ENCODE measurements around the gene DHCR7. TPM values are rescaled to one million over a fixed set of nuclear protein-coding genes. Genes with fewer than 3 reads are reported as not detected.

Gene DHCR7
- total and polyA plus RNA-seq, 2 experiments from 2014 or later, result 140 to 303 TPM

DNA sequence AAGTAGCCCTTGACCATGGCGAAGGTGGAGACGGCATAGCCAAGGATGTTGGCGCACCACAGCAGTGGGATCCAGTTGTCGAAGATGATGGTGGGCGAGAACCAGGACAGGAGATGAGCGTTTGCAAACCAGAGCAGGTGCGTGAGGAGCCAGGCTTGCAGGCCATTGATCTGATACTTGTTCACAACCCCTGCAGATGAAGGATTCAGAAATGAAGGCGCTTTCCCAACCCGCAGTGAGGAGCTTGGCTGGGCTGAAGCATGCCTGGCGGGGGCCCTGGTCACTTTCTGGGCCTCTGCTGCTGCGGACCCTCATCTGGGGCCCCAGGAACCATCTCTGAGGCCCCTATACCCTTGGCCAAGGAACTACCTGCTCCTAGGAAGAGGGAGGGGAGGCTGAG, 6.9 kb downstream of the DHCR7 start:
- TF ChIP-seq EZH2phosphoT487 (IDR thresholded peaks at IDR 0.05; ENCODE audit: low read depth, severe bottlenecking, unreplicated experiment), result no peak
- no peak for TF ChIP-seq EZH2 (IDR thresholded peaks at IDR 0.05; ENCODE audit: borderline replicate concordance)
- TF ChIP-seq, protein P1, sequence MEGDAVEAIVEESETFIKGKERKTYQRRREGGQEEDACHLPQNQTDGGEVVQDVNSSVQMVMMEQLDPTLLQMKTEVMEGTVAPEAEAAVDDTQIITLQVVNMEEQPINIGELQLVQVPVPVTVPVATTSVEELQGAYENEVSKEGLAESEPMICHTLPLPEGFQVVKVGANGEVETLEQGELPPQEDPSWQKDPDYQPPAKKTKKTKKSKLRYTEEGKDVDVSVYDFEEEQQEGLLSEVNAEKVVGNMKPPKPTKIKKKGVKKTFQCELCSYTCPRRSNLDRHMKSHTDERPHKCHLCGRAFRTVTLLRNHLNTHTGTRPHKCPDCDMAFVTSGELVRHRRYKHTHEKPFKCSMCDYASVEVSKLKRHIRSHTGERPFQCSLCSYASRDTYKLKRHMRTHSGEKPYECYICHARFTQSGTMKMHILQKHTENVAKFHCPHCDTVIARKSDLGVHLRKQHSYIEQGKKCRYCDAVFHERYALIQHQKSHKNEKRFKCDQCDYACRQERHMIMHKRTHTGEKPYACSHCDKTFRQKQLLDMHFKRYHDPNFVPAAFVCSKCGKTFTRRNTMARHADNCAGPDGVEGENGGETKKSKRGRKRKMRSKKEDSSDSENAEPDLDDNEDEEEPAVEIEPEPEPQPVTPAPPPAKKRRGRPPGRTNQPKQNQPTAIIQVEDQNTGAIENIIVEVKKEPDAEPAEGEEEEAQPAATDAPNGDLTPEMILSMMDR (IDR thresholded peaks at IDR 0.05; ENCODE audit: poor library complexity), result no peak
- Histone ChIP-seq H3K9me2 (replicated peaks; ENCODE audit: insufficient read depth) (no peaks in the 10 kb centered on the region), H3K4me3 (no peak overlapping the region), H3K36me3 (replicated peaks; ENCODE audit: insufficient read depth, low read depth) (no peaks in the 10 kb centered on the region), H3K4me2 (no peak overlapping the region), H3K27ac (no peak overlapping the region), H3K27me3 (no peaks in the 10 kb centered on the region), H3K4me1 (ENCODE audit: insufficient read depth) (no peaks in the 10 kb centered on the region), H3K9me3 (ENCODE audit: low read depth) (no peaks in the 10 kb centered on the region), H4K20me1 (ENCODE audit: insufficient read depth, poor library complexity, severe bottlenecking) (peaks cover under 1% of the 10 kb centered on the region), H3K79me2 (peaks cover 16% of the 10 kb centered on the region), H2AFZ (no peak overlapping the region)
- no peak for DNase-seq (ENCODE audit: low spot score)
- over 99% methylated on average over 11 of the region's 11 CpGs for WGBS (ENCODE audit: low lambda C conversion rate, missing lambda C conversion rate)

DNA sequence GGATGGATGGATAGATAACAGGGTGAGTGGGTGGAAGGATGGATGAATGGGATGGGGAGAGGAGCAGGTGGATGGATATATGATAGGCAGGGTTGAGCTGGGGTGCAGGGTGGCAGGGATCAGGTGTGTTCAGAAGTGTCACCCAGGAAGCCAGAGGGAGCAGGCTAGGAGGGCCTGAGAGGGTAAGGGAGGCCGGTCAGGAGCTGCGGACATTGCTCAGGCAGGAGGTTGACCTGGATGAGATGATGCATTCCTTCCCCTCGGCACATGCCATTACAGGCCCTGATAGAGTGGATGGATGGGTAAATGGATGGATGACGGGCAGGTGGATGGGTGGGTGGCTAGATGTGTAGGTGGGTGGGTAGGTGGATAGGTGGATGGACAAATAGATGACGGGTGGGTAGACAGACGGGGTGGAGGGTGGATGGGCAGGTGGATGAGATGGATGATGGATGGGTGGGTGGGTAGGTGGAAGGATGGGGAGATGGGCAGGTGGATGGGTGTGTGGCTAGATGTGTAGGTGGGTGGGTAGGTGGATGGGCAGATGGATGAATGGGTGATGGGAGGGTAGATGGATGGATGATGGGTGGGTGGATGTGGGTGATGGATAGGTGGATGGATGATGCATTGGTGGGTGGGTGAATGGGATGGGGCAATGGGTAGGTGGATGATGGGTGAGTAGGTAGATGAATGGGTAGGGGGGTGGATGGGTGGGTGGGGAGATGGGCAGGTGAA, 8.0 kb downstream of the DHCR7 start:
- Histone ChIP-seq H3K27me3 (no peaks in the 10 kb centered on the region), H3K27ac (no peak overlapping the region), H3K36me3 (replicated peaks; ENCODE audit: insufficient read depth, low read depth) (no peaks in the 10 kb centered on the region), H3K4me1 (ENCODE audit: insufficient read depth) (no peaks in the 10 kb centered on the region), H3K79me2 (peaks cover 5% of the 10 kb centered on the region), H3K4me3 (no peak overlapping the region), H3K9me2 (replicated peaks; ENCODE audit: insufficient read depth) (no peaks in the 10 kb centered on the region), H3K9me3 (ENCODE audit: low read depth) (no peaks in the 10 kb centered on the region), H2AFZ (no peak overlapping the region), H4K20me1 (ENCODE audit: insufficient read depth, poor library complexity, severe bottlenecking) (no peaks in the 10 kb centered on the region), H3K4me2 (no peak overlapping the region)
- WGBS (ENCODE audit: low lambda C conversion rate, missing lambda C conversion rate), result 93% methylated on average over 6 of the region's 6 CpGs
- TF ChIP-seq, protein P1 (IDR thresholded peaks at IDR 0.05; ENCODE audit: poor library complexity), result no peak
- TF ChIP-seq EZH2phosphoT487 (IDR thresholded peaks at IDR 0.05; ENCODE audit: low read depth, severe bottlenecking, unreplicated experiment), result no peak
- TF ChIP-seq EZH2 (IDR thresholded peaks at IDR 0.05; ENCODE audit: borderline replicate concordance), result no peak
- DNase-seq (ENCODE audit: low spot score), result no peak

DNA sequence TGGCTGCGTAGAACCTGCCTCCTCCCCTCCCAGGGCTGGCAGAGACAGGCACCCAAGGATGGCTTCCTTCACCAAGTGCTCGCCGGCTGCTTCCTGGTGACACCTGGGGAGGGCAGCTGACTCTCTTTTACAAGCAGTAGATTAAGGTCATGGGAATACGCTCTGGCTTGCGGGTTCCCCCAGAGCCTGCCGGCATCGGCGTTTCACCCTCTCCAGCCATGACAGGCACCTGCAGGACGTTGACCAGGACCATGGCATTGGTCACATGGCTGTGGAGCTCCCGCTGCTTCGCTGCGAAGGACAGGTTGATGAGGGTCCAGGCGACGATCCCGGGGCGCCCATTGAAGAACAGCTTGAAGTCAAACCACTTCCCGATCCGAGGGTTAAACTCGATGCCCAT, 9.5 kb downstream of the DHCR7 start:
- Histone ChIP-seq H3K27ac (no peak overlapping the region), H4K20me1 (ENCODE audit: insufficient read depth, poor library complexity, severe bottlenecking) (no peaks in the 10 kb centered on the region), H3K4me3 (no peak overlapping the region), H3K4me1 (ENCODE audit: insufficient read depth) (peaks cover 6% of the 10 kb centered on the region), H3K9me2 (replicated peaks; ENCODE audit: insufficient read depth) (no peaks in the 10 kb centered on the region), H3K79me2 (no peaks in the 10 kb centered on the region), H3K27me3 (no peaks in the 10 kb centered on the region), H3K4me2 (no peak overlapping the region), H3K9me3 (ENCODE audit: low read depth) (no peaks in the 10 kb centered on the region), H3K36me3 (replicated peaks; ENCODE audit: insufficient read depth, low read depth) (no peaks in the 10 kb centered on the region), H2AFZ (no peak overlapping the region)
- no peak for DNase-seq (ENCODE audit: low spot score)
- TF ChIP-seq EZH2phosphoT487 (IDR thresholded peaks at IDR 0.05; ENCODE audit: low read depth, severe bottlenecking, unreplicated experiment) (no peak), EZH2 (IDR thresholded peaks at IDR 0.05; ENCODE audit: borderline replicate concordance) (no peak)
- TF ChIP-seq, protein P1 (IDR thresholded peaks at IDR 0.05; ENCODE audit: poor library complexity), result no peak
- 96% methylated on average over 19 of the region's 19 CpGs for WGBS (ENCODE audit: low lambda C conversion rate, missing lambda C conversion rate)

Data from hepatocyte (in vitro differentiated cells).